Mesothelial cell of epicardium (in vitro differentiated cells): ENCODE data around the gene APCDD1L. TPM values are rescaled to one million over a fixed set of nuclear protein-coding genes. Genes with fewer than 3 reads are reported as not detected.

Source experiments
- DNase-seq, 2 experiments: peaks; one replicate each; pipeline ENCODE4 v3.0.0; 2021; ENCODE audit warnings: low spot score in 2 of 2; ENCODE audit not compliant: unreplicated experiment in 2 of 2
- H3K27ac Mint-ChIP-seq: 2 replicates; pipeline ENCODE4 v1.8.0; 2021; ENCODE audit warnings: mixed read lengths
- H3K27me3 Mint-ChIP-seq: 2 replicates; pipeline ENCODE4 v1.8.0; 2021; ENCODE audit warnings: low read depth, mixed read lengths
- H3K36me3 Mint-ChIP-seq: 2 replicates; pipeline ENCODE4 v1.8.0; 2021; ENCODE audit warnings: mixed read lengths
- H3K4me1 Mint-ChIP-seq: 2 replicates; pipeline ENCODE4 v1.8.0; 2021; ENCODE audit warnings: mixed read lengths
- H3K4me3 Mint-ChIP-seq: 2 replicates; pipeline ENCODE4 v1.8.0; 2021; ENCODE audit warnings: mild to moderate bottlenecking, moderate library complexity, mixed read lengths
- H3K9me3 Mint-ChIP-seq: 2 replicates; pipeline ENCODE4 v1.8.0; 2021; ENCODE audit warnings: mixed read lengths
- total RNA-seq: library from RNA; stranded (reverse); gene quantifications from 3 replicates; pipeline ENCODE4 v1.2.1, GENCODE V29; 2021
- TF ChIP-seq, protein P1 (sequence below): fragments of 200-600 bp; sonication (generic); IDR thresholded peaks from one replicate; pipeline ENCODE4 v1.5.0; 2021; ENCODE audit warnings: antibody characterized with exemption; ENCODE audit not compliant: unreplicated experiment

The APCDD1L gene
- total RNA-seq, 1 donor from 2014 or later = not detected

DNA sequence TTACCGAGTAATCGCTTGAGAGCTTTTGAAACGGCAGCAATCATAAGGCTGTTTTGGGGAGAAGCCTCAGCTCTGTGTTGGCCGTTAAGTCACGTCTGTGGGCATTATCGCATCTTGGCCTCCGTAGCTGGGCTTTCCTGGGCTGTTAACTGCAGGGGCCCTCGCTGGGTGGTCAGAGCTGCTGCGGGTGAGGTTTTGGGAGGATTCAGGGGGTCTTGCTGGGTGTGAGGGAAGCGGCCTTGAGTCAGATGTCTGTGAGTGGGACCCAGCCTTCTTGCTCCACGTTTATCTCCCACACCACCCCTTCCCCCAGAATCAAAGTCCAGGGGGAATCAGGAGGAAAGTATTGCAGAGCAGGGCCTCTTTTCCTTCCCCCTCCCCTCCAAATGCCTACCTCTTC lies 3.2 kb upstream of the APCDD1L start:
- no peak for DNase-seq
- H3K27me3 Mint-ChIP-seq = peaks cover 73% of the 10 kb centered on the region

GRCh38 chr20:58514321-58515232 lies 622 bp downstream of the APCDD1L start:
- TF ChIP-seq, protein P1, sequence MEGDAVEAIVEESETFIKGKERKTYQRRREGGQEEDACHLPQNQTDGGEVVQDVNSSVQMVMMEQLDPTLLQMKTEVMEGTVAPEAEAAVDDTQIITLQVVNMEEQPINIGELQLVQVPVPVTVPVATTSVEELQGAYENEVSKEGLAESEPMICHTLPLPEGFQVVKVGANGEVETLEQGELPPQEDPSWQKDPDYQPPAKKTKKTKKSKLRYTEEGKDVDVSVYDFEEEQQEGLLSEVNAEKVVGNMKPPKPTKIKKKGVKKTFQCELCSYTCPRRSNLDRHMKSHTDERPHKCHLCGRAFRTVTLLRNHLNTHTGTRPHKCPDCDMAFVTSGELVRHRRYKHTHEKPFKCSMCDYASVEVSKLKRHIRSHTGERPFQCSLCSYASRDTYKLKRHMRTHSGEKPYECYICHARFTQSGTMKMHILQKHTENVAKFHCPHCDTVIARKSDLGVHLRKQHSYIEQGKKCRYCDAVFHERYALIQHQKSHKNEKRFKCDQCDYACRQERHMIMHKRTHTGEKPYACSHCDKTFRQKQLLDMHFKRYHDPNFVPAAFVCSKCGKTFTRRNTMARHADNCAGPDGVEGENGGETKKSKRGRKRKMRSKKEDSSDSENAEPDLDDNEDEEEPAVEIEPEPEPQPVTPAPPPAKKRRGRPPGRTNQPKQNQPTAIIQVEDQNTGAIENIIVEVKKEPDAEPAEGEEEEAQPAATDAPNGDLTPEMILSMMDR = no peak
- H3K27ac Mint-ChIP-seq = no peak overlapping the region

More for the DNA sequence above, 3.2 kb upstream of the APCDD1L start:
- H3K4me1 Mint-ChIP-seq = peaks cover 12% of the 10 kb centered on the region
- H3K4me3 Mint-ChIP-seq = no peak overlapping the region
- TF ChIP-seq, protein P1 = no peak
- H3K9me3 Mint-ChIP-seq = no peaks in the 10 kb centered on the region
- H3K36me3 Mint-ChIP-seq = no peaks in the 10 kb centered on the region
- no peak overlapping the region for H3K27ac Mint-ChIP-seq

DNA sequence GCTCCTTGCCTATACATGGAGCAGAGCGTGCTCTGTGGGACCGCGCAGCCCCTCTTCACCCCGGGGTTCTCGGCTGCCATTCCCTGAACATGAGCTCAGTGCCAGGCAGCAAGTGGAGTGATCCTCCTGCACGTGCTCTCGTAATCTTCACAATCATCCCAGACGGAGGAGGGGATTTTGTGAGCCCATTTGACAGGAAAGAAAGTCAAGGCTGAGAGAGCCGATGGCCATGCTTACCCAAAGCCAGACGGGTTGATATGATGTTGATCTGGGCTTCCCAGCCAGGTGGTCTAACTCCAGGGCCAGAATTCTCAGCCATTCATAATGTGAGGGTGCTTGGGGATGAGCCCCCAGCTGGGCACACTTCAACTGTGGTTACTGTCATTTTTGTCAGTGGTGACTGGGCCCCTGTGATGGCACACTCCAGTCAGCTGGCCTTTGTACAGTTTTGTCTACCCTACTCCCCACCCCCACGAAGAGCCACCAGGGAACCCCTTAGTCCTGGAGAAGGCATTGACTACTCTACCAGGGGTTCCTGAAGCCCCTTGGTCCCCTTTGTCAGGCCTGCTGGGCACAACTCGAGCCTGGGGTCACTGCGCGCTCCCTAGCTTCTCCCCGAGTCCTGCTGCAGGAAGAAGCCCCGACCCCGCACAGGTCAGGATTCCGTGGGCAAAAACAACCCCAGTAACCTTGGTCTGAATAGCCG lies 1.5 kb downstream of the APCDD1L start:
- Mint-ChIP-seq H3K27me3 (peaks cover 41% of the 10 kb centered on the region), H3K36me3 (no peaks in the 10 kb centered on the region), H3K4me1 (peaks cover 12% of the 10 kb centered on the region), H3K27ac (no peak overlapping the region), H3K4me3 (peak overlapping the region; percentile 22), H3K9me3 (no peaks in the 10 kb centered on the region)
- TF ChIP-seq, protein P1 = no peak
- no peak for DNase-seq

More at GRCh38 chr20:58514321-58515232, 622 bp downstream of the APCDD1L start:
- Mint-ChIP-seq H3K27me3 (peaks cover 48% of the 10 kb centered on the region), H3K4me3 (peak overlapping the region; percentile 53), H3K4me1 (peaks cover 12% of the 10 kb centered on the region), H3K36me3 (no peaks in the 10 kb centered on the region), H3K9me3 (no peaks in the 10 kb centered on the region)
- no peak for DNase-seq

DNA sequence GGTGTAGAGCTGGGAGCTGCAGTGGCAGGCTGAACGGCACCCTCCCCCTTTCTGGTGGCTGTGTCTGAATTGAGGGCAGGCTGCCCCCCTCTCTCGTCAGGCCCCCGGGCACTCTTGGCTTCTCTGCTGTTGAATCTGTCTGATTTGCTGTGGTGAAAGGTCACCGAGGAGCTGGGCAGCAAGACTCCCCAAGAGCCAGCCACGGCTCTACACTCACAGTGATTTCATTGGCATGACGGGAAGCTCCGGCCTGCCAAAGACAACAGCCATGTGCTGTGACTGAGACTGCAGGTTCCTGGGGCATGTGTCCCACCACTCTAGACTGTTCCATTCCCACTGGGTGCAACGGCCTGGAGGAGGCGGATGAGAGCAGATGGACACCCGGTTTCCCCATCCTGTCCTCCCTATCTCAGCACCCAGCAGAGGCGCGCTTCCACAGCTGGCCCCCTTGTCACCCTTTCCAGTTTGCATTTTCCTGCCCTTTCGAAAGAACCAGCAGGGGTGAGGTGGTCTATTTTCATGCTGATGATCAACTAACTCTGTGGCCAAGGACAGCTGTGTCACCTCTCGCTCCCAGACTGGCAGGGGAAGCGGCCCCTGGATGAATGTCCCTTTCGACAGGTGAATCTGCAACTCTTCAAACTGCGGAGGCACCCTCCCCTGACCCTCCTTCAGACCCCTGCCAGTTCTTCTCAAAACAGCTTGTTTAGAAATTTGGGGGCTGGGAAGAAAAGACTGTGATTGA lies 2.2 kb downstream of the APCDD1L start:
- no peak for DNase-seq
- no peak overlapping the region for H3K4me3 Mint-ChIP-seq
- H3K9me3 Mint-ChIP-seq = no peaks in the 10 kb centered on the region
- no peaks in the 10 kb centered on the region for H3K36me3 Mint-ChIP-seq
- no peak overlapping the region for H3K27ac Mint-ChIP-seq
- peaks cover 34% of the 10 kb centered on the region for H3K27me3 Mint-ChIP-seq
- H3K4me1 Mint-ChIP-seq = peaks cover 12% of the 10 kb centered on the region
- TF ChIP-seq, protein P1 = no peak

DNA sequence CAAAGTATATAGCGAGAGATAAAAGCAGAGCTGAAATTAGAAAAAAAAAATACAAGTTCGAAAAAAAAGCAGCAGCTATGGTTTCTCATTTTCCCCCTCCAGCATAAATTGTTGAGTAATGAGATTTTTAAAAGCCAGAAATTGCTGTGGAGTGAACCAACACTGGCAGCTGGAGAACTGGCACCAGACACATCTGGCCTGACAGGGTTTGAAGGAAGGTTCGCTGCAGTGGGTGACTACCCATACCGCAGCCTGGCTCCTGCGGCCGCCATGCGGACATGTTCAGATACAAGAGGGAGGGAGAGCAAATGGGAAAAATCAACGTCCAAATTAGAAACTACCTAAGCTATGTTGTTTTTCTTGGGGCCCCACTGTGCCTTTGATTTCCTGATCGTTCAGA lies 3.3 kb downstream of the APCDD1L start:
- TF ChIP-seq, protein P1 = no peak
- Mint-ChIP-seq H3K4me3 (no peak overlapping the region), H3K9me3 (no peaks in the 10 kb centered on the region), H3K27ac (no peak overlapping the region), H3K36me3 (no peaks in the 10 kb centered on the region), H3K4me1 (peaks cover 12% of the 10 kb centered on the region), H3K27me3 (peaks cover 23% of the 10 kb centered on the region)
- DNase-seq = no peak
